Adrenal gland (tissue), 5 donors: ENCODE data around the gene ALKBH8.
"Not testable (repeated sequence)": the region's sequence is repeated elsewhere in the genome, so short reads cannot be mapped to it uniquely, and the experiment has no call there.

Experiments
- CTCF ChIP-seq, 6 experiments: fragments of 450-650 bp in 4 of 6; fragments of 200-600 bp in 2 of 6; sonication (generic) in 1 of 6; IDR thresholded peaks; 1 replicate in 5 of 6; 2 replicates in 1 of 6; pipeline versions ENCODE4 v1.5.1 to v1.8.0; 2016 to 2021; ENCODE audit warnings: antibody characterized with exemption in 6 of 6, mild to moderate bottlenecking in 2 of 6, moderate library complexity in 1 of 6
- POLR2A ChIP-seq, 2 donors: fragments of 450-650 bp; IDR thresholded peaks; one replicate each; pipeline ENCODE4 v1.6.1; 2017; ENCODE audit warnings: antibody characterized with exemption in 2 of 2, mild to moderate bottlenecking in 2 of 2, moderate library complexity in 1 of 2
- donor health status: DM: no; HTN: no; CAD: no.

DNA sequence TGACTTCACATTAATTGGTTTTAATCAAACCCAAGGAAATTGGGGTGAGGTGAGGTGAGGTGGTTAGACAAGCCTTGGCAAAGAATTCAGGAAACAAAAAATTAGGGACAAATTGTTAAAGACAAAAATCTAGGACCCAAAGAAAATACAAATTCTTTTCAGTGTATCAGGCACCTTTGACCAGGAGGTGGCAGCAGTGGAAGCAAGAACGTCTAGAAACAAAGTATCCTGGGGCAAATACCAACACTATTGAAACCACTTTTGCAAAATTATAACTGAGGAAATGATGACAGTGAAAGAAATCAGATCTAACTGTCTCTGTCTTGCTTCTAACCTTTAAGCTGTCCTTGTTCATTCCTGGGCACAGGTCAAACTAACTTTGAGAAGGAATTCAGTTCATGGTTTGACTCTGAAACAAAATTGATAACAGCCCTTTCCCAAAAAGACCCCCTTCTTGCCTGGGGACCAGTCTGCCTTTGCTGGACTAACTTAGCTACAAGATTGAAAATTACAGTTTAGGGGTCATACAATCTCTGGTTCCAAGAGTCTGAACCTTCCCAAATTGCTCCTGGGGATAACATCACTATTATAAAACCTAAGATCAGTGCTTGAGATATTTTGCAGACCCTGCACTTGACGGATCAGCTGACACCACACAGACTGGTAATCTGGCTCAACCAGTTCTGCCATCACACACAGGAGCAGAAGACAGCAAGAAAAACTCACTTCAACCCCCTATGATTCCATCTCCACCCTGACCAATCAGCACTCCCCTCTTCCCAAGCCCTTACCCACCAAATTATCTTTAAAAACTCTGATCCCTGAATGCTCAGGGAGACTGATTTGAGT is 11.2 kb upstream of the ALKBH8 start:
- TF ChIP-seq POLR2A (IDR thresholded peaks at IDR 0.05), result not testable (repeated sequence)
- peak; percentile 36 to 81 (median 70) for TF ChIP-seq CTCF (IDR thresholded peaks at IDR 0.05)
